Ovary (tissue), 3 donors: ENCODE measurements around the gene ATP6V1G3.

Source experiments
- CTCF ChIP-seq, 3 donors: fragments of 450-650 bp in 2 of 3; fragments of 200-600 bp in 1 of 3; IDR thresholded peaks; one replicate each; pipeline versions ENCODE4 v1.5.1 to v1.8.0; 2016 to 2022; ENCODE audit warnings: antibody characterized with exemption in 3 of 3, mild to moderate bottlenecking in 1 of 3
- EP300 ChIP-seq: sonication (generic); formaldehyde crosslinking; IDR thresholded peaks from one replicate; pipeline ENCODE4 v1.6.1; 2017; ENCODE audit warnings: antibody characterized with exemption
- POLR2A ChIP-seq: fragments of 450-650 bp; IDR thresholded peaks from one replicate; pipeline ENCODE4 v1.6.1; 2017; ENCODE audit warnings: antibody characterized with exemption, mild to moderate bottlenecking, moderate library complexity
- donor health status: DM: no; HTN: no; CAD: no.

GRCh38 chr1:198519639-198520501 is 20.6 kb downstream of the ATP6V1G3 start:
- TF ChIP-seq POLR2A: no peak
- no peak for TF ChIP-seq CTCF (IDR thresholded peaks at IDR 0.05)
- TF ChIP-seq EP300: no peak
